ENCODE measurements around the gene NFKB1. TPM values are rescaled to one million over a fixed set of nuclear protein-coding genes. Genes with fewer than 3 reads are reported as not detected.
"Not testable (repeated sequence)": the region's sequence is repeated elsewhere in the genome, so short reads cannot be mapped to it uniquely, and the experiment has no call there.

The NFKB1 gene
- 6.5 TPM for total RNA-seq

- DNase-seq (ENCODE audit: low spot score in 2 of 2) (peak; percentile 27 to 54), FAIRE-seq (no peak)
Measured at GRCh38 chr4:102500696-102501446, at the start of gene NFKB1. Gene NFKB1 (plus strand): TSS chr4:102501359. CDS start chr4:102525519, 24,160 bp downstream.

- FAIRE-seq (no peak), DNase-seq (ENCODE audit: low spot score in 2 of 2) (no peak)
Measured at GRCh38 chr4:102452854-102453253, 48.3 kb upstream of the NFKB1 start.

GRCh38 chr4:102453827-102454226 lies 47.3 kb upstream of the NFKB1 start:
- FAIRE-seq, result no peak

GRCh38 chr4:102454268-102454667 lies 46.9 kb upstream of the NFKB1 start:
- DNase-seq (ENCODE audit: low spot score in 2 of 2), result no peak
- no peak for FAIRE-seq

More at GRCh38 chr4:102453827-102454226, 47.3 kb upstream of the NFKB1 start:
- DNase-seq (ENCODE audit: low spot score in 2 of 2), result no peak

GRCh38 chr4:102454981-102455685 lies 46.0 kb upstream of the NFKB1 start:
- DNase-seq (ENCODE audit: low spot score in 2 of 2) (no peak), FAIRE-seq (no peak)

GRCh38 chr4:102455750-102456149 lies 45.4 kb upstream of the NFKB1 start:
- no peak for FAIRE-seq
- DNase-seq (ENCODE audit: low spot score in 2 of 2), result no peak

- no peak for DNase-seq (ENCODE audit: low spot score in 2 of 2)
- no peak for FAIRE-seq
Measured at GRCh38 chr4:102466298-102466697, 34.9 kb upstream of the NFKB1 start.

- FAIRE-seq, result no peak
- DNase-seq (ENCODE audit: low spot score in 2 of 2), result no peak
Measured at GRCh38 chr4:102469806-102470205, 31.4 kb upstream of the NFKB1 start.

- FAIRE-seq (no peak), DNase-seq (ENCODE audit: low spot score in 2 of 2) (no peak)
Measured at GRCh38 chr4:102472441-102473013, 28.6 kb upstream of the NFKB1 start.

GRCh38 chr4:102473476-102473875 lies 27.7 kb upstream of the NFKB1 start:
- FAIRE-seq (no peak), DNase-seq (ENCODE audit: low spot score in 2 of 2) (no peak)

- FAIRE-seq (no peak), DNase-seq (ENCODE audit: low spot score in 2 of 2) (no peak)
Measured at GRCh38 chr4:102474736-102475504, 26.2 kb upstream of the NFKB1 start.

- DNase-seq (ENCODE audit: low spot score in 2 of 2) (no peak), FAIRE-seq (no peak)
Measured at GRCh38 chr4:102477657-102478056, 23.5 kb upstream of the NFKB1 start.

- FAIRE-seq (no peak), DNase-seq (ENCODE audit: low spot score in 2 of 2) (no peak)
Measured at GRCh38 chr4:102478186-102478585, 23.0 kb upstream of the NFKB1 start.

- not testable (repeated sequence) for FAIRE-seq; DNase-seq (ENCODE audit: low spot score in 2 of 2)
Measured at GRCh38 chr4:102479832-102480231, 21.3 kb upstream of the NFKB1 start.

- FAIRE-seq, result no peak
- no peak for DNase-seq (ENCODE audit: low spot score in 2 of 2)
Measured at GRCh38 chr4:102483120-102483519, 18.0 kb upstream of the NFKB1 start.

GRCh38 chr4:102483990-102484692 lies 17.0 kb upstream of the NFKB1 start:
- not testable (repeated sequence) for DNase-seq (ENCODE audit: low spot score in 2 of 2); FAIRE-seq

- no peak for FAIRE-seq
Measured at GRCh38 chr4:102492531-102493241, 8.5 kb upstream of the NFKB1 start.

GRCh38 chr4:102493257-102493656 lies 7.9 kb upstream of the NFKB1 start:
- no peak for DNase-seq (ENCODE audit: low spot score in 2 of 2)
- FAIRE-seq, result no peak

More at GRCh38 chr4:102492531-102493241, 8.5 kb upstream of the NFKB1 start:
- no peak for DNase-seq (ENCODE audit: low spot score in 2 of 2)

- FAIRE-seq, result no peak
- DNase-seq (ENCODE audit: low spot score in 2 of 2), result no peak
Measured at GRCh38 chr4:102493794-102494193, 7.4 kb upstream of the NFKB1 start.

Data from frontal cortex (tissue), 4 donors.